DMS153 treated with DMSO at 0.1 percent for 48 hours (cell line): ENCODE measurements around the gene RPL32.
A peak's percentile ranks its signal among the peaks of the same experiment; 100 is the strongest.
"Not testable (repeated sequence)": the region's sequence is repeated elsewhere in the genome, so short reads cannot be mapped to it uniquely, and the experiment has no call there.

Experiments
- DNase-seq: peaks from one replicate; lab custom pipeline; 2025; ENCODE audit not compliant: unreplicated experiment; lab: John Stamatoyannopoulos, UW

The RPL32 gene

GRCh38 chr3:12868039-12869034 lies 27.0 kb upstream of the RPL32 start:
- peak; percentile 8 for DNase-seq

GRCh38 chr3:12866836-12867235 lies 25.5 kb upstream of the RPL32 start:
- DNase-seq: no peak

GRCh38 chr3:12865271-12865670 lies 23.9 kb upstream of the RPL32 start:
- DNase-seq: no peak

GRCh38 chr3:12862387-12862786 lies 21.0 kb upstream of the RPL32 start:
- DNase-seq: no peak

- DNase-seq: no peak
These were observed 20.2 kb upstream of the RPL32 start for GRCh38 chr3:12861611-12862010.

- DNase-seq: no peak
These were observed 18.5 kb upstream of the RPL32 start for GRCh38 chr3:12859840-12860239.

GRCh38 chr3:12856626-12857025 lies 15.3 kb upstream of the RPL32 start:
- DNase-seq: no peak

- no peak for DNase-seq
These were observed 13.2 kb upstream of the RPL32 start for GRCh38 chr3:12854565-12854964.

- DNase-seq: not testable (repeated sequence)
These were observed 12.5 kb upstream of the RPL32 start for GRCh38 chr3:12853847-12854246.

- no peak for DNase-seq
These were observed 10.8 kb upstream of the RPL32 start for GRCh38 chr3:12852201-12852600.

- DNase-seq: no peak
These were observed 4.4 kb upstream of the RPL32 start for GRCh38 chr3:12845811-12846210.

- DNase-seq: no peak
These were observed 1.1 kb upstream of the RPL32 start for GRCh38 chr3:12842469-12842868.

GRCh38 chr3:12841970-12842328 lies 584 bp upstream of the RPL32 start:
- no peak for DNase-seq

GRCh38 chr3:12840591-12841148 lies 695 bp downstream of the RPL32 start:
- DNase-seq: no peak

- not testable (repeated sequence) for DNase-seq
These were observed 1.2 kb downstream of the RPL32 start for GRCh38 chr3:12840148-12840547.

GRCh38 chr3:12839156-12839946 lies 2.0 kb downstream of the RPL32 start:
- no peak for DNase-seq

GRCh38 chr3:12838179-12838965 lies 3.0 kb downstream of the RPL32 start:
- no peak for DNase-seq

- DNase-seq: no peak
These were observed 3.9 kb downstream of the RPL32 start for GRCh38 chr3:12837295-12837986.

- no peak for DNase-seq
These were observed 6.2 kb downstream of the RPL32 start for GRCh38 chr3:12835052-12835665.
